T-helper 1 cell treated with Interleukin-12 subunit alpha and Interleukin-12 subunit beta and Interleukin-4 antibody, amounts not matched to agents 30 ng/mL and 1 ng/mL, for 36 hours (primary cell): ENCODE results near the gene LMF1. TPM values are rescaled to one million over a fixed set of nuclear protein-coding genes. Genes with fewer than 3 reads are reported as not detected.
"Not testable (repeated sequence)": the region's sequence is repeated elsewhere in the genome, so short reads cannot be mapped to it uniquely, and the experiment has no call there.

ENCODE experiments used
- intact Hi-C: fragments of 100-400 bp; cut with micrococcal nuclease; formaldehyde crosslinking; loops from one replicate; pipeline ENCODE4 v1.15.1; 2024
- total RNA-seq: library from RNA; stranded (reverse); gene quantifications from 2 replicates; pipeline ENCODE4 v1.2.3, GENCODE V29; 2022

The LMF1 gene
- total RNA-seq, 1 donor from 2014 or later = 19.1 TPM

- intact Hi-C loops = no loop called here
Measured at GRCh38 chr16:838741-839140, 132.0 kb downstream of the LMF1 start.

DNA sequence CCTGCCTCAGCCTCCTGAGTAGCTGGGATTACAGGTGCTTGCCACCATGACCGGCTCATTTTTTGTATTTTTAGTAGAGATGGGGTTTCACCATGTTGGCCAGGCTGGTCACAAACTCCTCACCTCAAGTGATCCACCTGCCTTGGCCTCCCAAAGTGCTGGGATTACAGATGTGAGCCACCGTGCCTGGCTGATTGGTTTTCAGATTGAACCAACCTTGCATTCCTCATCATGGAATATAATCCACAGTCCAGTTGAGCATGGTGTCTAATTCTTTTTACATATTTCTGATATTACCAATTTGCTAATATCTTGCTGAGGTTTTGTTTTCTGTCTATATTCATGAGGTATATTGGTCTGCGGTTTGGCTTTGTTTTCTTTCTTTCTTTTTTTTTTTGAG, 134.0 kb downstream of the LMF1 start:
- intact Hi-C loops = not testable (repeated sequence)

DNA sequence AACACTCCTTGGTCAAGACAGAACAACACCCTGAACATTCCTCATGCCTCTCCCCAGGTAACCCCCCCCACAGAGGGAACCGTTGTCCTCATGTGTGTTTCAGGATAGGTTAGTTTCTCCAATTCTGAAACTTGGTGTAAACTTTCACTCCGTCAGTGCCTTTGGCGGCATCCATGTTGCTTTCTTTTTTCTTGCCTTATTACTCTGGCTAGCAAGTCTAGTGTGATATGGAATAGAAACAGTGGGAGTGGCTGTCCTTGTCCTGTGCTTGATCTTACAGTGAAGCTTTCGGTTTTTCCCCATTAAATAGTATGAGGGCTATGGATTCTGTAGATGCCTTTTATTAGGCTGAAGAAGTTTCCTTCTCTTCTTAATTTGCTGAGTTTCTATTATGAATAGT, 134.6 kb downstream of the LMF1 start:
- intact Hi-C loops = no loop called here

DNA sequence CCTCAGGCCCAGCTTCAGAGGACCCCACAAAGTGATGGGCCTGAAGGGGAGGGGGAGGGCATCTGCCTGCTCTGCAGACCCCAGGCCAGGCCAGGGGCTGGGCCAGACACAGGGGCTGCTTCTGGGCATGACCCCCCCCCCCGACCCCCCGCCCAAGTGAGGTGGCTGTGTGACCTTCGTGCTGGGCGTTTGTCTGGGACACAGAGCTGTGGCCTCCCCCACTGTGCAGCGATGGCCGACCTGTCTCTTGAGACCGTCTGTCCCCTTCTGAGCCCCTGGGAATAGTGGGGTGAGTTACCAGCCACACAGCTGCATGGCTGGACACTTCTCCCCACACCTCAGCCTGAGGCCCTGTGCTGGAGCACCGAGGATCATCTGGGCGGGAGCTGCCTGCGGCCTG, 135.4 kb downstream of the LMF1 start:
- intact Hi-C loops = no loop called here

DNA sequence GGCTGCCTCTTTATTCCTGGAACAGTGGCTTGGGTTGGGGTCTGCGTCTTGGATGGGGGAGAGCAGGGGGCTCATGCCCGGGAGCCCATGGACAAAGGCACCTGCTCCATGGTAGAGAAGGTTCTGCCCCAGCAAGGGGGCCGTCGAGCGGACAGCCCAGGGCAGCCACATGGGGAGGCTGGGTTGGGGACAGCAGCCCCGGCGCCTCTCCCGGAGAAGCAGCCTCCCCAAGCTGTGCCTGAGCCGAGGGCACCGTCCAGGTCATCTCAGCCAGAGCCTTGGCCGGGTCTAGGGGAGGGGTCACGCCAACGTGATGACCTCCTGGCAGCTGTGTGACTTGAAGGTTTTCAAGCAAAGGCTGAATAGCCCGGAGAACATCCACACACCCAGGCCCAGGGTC, 137.4 kb downstream of the LMF1 start:
- intact Hi-C loops = no loop called here

DNA sequence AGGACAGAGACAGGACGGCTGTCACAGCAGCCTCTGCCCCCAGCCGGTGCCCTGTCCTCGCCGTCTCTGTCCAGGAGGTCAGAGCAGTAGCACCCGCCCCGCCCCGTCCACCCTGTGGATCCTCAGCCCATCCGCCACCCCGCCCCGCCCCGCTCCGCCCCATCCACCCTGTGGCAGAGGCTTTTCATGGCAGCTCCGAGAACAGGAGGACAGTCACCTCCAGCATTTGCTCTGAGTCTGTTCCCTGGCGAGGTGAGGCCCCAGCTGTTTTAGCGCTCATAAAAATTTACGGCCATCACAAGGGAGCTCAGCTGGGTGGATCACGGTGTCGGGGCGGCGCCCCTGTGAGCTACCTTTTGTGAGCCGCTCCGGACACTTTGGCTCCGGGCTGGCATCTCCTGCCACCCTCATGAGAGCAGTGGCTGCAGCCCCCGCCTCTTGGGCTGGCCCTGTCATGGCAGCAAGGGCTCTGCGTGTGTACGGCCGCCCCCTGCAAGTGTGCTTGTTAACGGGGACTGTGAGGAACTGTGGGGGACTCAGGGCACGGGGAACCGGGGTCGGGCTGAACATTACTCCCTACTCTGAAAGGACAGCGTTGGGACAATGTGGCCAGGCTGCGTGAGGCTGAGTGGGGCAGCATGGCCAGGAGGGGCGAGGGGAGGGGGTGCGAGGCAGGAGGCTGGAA, 138.0 kb downstream of the LMF1 start:
- intact Hi-C loops = no loop called here

GRCh38 chr16:831571-832413, 139.0 kb downstream of the LMF1 start:
- intact Hi-C loops = no loop called here

- intact Hi-C loops = no loop called here
Measured at GRCh38 chr16:830871-831570, 139.8 kb downstream of the LMF1 start.

- intact Hi-C loops = no loop called here
Measured at GRCh38 chr16:830107-830870, 140.5 kb downstream of the LMF1 start.

DNA sequence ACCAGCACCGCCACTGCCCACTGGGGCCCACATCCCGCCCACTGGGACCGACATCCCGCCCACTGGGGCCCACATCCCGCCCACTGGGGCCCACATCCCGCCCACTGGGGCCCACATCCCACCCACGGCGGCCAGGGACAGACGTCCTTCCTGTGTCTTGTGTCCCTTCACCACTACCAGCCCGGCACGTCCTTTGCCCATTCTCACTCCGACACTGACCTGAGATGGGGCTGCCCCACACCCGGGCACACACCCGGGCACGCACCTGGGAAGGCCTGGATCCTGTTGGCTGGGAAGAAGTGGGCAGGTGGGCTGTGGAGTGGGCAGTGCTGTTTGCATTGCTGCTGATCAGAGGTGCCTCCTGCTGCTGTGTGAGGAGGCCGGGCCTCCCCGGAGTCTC, 141.9 kb downstream of the LMF1 start:
- intact Hi-C loops = no loop called here

- intact Hi-C loops = no loop called here
Measured at GRCh38 chr16:827513-827912, 143.3 kb downstream of the LMF1 start.

DNA sequence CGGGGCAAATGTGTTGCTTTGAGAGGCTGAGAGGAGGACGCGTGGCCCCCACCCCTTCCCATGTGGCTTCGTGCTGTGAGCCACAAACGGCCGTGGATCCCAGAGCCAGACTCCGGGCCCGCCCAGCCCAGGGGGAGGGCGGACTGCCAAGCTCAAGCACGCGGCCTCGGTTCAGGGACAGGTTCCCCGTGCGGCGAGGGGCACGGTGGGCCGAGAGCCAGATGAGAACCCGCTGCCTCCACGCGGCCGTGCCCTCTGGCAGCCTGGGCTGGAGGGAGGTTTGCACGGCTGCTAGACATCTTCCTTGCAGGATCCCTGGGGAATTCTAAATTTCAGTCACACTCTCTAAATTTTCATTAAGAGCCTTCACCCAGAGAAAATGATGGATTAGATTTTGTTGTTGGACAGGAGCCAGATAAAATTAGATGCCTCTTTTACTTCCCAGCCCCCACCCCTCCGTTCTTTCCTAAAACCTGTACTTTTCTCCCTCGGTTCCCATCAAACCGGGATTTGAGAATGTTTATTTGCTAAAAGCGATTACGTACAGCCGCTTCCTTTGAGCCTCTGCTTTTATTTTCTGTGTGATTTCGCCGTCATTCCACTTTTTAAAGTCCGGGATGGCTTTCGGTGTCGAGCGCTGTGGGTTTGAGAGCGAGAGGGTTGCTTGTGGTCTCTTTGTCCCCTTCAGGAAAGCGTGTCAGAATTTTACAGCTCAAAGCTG, 145.3 kb downstream of the LMF1 start:
- intact Hi-C loops = no loop called here

GRCh38 chr16:824601-825000, 146.2 kb downstream of the LMF1 start:
- intact Hi-C loops = no loop called here

DNA sequence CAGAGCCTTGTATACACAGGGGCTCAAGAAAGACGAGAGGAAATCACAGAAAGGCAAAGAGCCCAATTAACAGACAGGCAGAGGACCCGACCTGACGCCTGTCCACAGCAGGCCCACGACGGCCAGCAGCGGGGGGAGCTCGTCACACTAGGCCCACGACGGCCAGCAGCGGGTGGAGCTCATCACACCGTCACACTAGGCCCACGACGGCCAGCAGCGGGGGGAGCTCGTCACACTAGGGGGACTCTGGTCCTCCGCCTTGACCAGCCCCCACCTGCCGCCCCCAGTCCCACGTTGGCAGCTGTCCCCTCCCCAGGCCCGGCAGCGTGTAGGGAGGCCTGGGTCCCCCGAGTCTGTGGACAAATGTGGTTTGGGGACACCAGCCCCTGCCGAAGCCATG, 146.6 kb downstream of the LMF1 start:
- intact Hi-C loops = no loop called here

DNA sequence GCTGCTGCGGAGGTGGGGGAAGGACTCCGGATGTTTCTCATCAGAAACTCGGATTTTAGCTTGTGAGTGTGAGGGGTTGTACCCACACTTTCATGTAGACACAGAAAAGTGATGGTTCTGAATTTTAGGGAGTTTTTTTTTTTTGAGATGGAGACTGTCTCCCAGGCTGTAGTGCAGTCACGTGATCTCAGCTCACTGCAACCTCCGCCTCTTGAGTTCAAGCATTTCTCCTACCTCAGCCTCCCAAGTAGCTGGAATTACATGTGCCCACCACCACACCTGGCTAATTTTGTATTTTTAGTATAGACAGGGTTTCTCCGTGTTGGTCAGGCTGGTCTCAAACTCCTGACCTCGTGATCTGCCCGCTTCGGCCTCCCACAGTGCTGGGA, 147.9 kb downstream of the LMF1 start:
- intact Hi-C loops = no loop called here

DNA sequence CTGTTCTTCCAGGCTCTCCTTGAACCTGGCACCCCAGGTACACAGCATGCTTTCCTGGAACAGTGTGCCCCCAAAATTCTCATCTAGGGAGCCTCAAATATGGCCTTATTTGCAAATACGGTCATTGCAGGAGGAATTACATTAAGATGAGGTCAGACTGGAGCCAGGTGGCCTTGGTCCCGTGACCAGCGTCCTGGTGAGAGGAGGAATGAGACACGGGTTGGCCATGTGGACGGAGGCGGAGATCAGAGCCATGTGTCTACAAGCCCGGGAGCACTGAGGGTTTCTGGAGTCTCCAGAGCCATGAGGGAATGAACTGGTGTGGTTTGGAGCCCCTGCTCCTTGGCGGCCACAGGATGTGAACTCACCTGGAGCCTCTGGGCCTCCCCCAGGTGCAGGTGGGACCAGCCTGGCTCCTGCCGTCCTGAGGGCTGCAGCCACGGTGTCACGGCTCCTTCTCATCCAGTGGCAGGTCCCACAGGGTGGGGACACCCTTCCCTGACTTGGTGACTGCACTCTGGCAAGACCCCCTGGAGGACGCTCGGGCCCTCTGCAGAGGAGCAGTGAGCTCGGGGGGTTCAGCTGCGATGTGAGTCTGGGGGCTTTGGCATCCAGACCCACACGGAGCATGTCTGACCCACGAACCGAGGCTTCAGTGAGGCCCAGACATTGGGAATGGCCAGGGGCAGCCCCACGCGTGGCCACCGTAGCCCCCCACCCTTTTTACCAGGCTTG, 148.4 kb downstream of the LMF1 start:
- intact Hi-C loops = no loop called here

DNA sequence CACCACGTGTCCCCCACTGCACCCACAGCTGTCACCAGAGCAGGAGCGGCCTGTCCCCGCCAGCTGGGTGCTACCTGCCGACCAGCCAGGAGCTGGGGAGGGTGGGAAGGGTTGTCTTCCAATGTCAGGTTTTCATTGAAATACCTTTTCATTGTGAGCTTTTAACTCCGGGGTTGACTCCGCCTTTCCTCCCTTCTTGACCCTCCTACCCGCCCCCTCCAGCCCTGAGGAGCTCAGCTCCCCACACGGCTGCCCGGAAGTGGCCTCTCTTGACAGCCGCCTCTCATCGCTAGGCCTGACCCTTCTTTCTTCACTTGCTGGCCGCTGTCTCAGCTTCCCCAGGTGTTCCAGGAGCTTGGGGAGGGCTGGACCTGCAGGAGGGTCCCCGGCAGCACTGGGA, 149.0 kb downstream of the LMF1 start:
- intact Hi-C loops = no loop called here

- intact Hi-C loops = no loop called here
Measured at GRCh38 chr16:820748-821147, 150.0 kb downstream of the LMF1 start.

DNA sequence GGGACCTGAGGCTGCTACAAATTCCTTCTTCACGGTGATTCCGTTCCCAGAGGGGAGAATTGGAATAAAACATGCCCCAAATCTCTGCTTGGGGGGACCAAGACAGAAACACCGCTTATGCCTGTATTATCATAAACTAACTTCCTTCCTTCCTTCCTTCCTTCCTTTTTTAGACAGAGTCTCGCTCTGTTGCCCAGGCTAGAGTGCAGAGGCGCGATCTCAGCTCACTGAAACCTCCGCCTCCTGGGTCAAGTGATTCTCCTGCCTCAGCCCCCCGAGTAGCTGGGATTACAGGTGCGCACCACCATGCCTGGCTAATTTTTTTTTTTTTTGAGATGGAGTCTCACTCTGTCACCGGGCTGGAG, 150.8 kb downstream of the LMF1 start:
- intact Hi-C loops = not testable (repeated sequence)

GRCh38 chr16:819336-820043, 151.3 kb downstream of the LMF1 start:
- intact Hi-C loops = no loop called here
